HEK293 (cell line): ENCODE results near the gene TTC9C.

ENCODE experiments used
- CTCF ChIA-PET: fragments of 350-600 bp; formaldehyde crosslinking; extraction: SDS; loops from one replicate; lab custom pipeline; 2021; ENCODE audit warnings: antibody characterized with exemption; lab: Yijun Ruan, JAX
- POLR2A ChIA-PET: fragments of 300-600 bp; formaldehyde crosslinking; extraction: SDS; loops from one replicate; lab custom pipeline; 2020; ENCODE audit warnings: antibody characterized with exemption, inconsistent platforms; lab: Yijun Ruan, JAX
- H3K27ac ChIP-seq: fragments of 200-500 bp; sonication (Bioruptor generic); 2 replicates; pipeline ENCODE4 v1.5.1; 2014; ENCODE audit warnings: low read depth, low read length, control low read depth, inconsistent platforms; ENCODE audit errors: extremely low read depth
- H3K36me3 ChIP-seq, 2 experiments: fragments of 200-500 bp in 1 of 2; sonication (Bioruptor generic) in 1 of 2; 1 replicate in 1 of 2; 2 replicates in 1 of 2; pipeline ENCODE4 v1.5.1; 2014 to 2017; ENCODE audit warnings: inconsistent platforms in 2 of 2, low read length in 2 of 2; ENCODE audit not compliant: control insufficient read depth in 2 of 2, insufficient read depth in 1 of 2
- H3K4me1 ChIP-seq: fragments of 200-500 bp; sonication (Bioruptor generic); 2 replicates; pipeline ENCODE4 v1.5.1; 2014; ENCODE audit warnings: mild to moderate bottlenecking, low read length, inconsistent platforms; ENCODE audit not compliant: control insufficient read depth, insufficient read depth
- H3K4me3 ChIP-seq: 2 replicates; pipeline ENCODE4 v1.5.1; 2011; ENCODE audit warnings: low read depth, mild to moderate bottlenecking, control low read depth, low read length, moderate library complexity
- H3K9me3 ChIP-seq: fragments of 200-500 bp; sonication (Bioruptor generic); 2 replicates; pipeline ENCODE4 v1.5.1; 2014; ENCODE audit warnings: low read depth, low read length, inconsistent platforms; ENCODE audit not compliant: control insufficient read depth, insufficient read depth
- FEZF1 ChIP-seq: fragments of 450-650 bp; formaldehyde crosslinking; IDR thresholded peaks from 2 replicates; pipeline ENCODE4 v1.5.1; 2016; ENCODE audit warnings: missing biosample characterization, missing genetic modification characterization
- GFI1B ChIP-seq: fragments of 450-650 bp; formaldehyde crosslinking; IDR thresholded peaks from 2 replicates; pipeline ENCODE4 v1.5.1; 2016; ENCODE audit warnings: missing biosample characterization, missing genetic modification characterization
- GLIS1 ChIP-seq: fragments of 450-650 bp; formaldehyde crosslinking; IDR thresholded peaks from 2 replicates; pipeline ENCODE4 v1.5.1; 2016; ENCODE audit warnings: missing biosample characterization, missing genetic modification characterization
- HOXD13 ChIP-seq: sonication (generic); formaldehyde crosslinking; IDR thresholded peaks from 2 replicates; pipeline ENCODE4 v1.8.0; 2022; ENCODE audit warnings: missing genetic modification reagents, borderline replicate concordance
- INSM2 ChIP-seq: fragments of 450-650 bp; formaldehyde crosslinking; IDR thresholded peaks from 2 replicates; pipeline ENCODE4 v1.5.1; 2016; ENCODE audit warnings: missing biosample characterization, missing genetic modification characterization
- KLF9 ChIP-seq: fragments of 450-650 bp; formaldehyde crosslinking; IDR thresholded peaks from 2 replicates; pipeline ENCODE4 v1.5.1; 2016; ENCODE audit warnings: missing biosample characterization, missing genetic modification characterization, low read depth
- OSR2 ChIP-seq: fragments of 450-650 bp; formaldehyde crosslinking; IDR thresholded peaks from 2 replicates; pipeline ENCODE4 v1.5.1; 2016; ENCODE audit warnings: missing biosample characterization, missing genetic modification characterization
- PBX3 ChIP-seq: sonication (generic); formaldehyde crosslinking; IDR thresholded peaks from 2 replicates; pipeline ENCODE4 v1.8.1; 2022; ENCODE audit warnings: mild to moderate bottlenecking, moderate library complexity, missing genetic modification reagents
- PRDM1 ChIP-seq: fragments of 450-650 bp; formaldehyde crosslinking; IDR thresholded peaks from 2 replicates; pipeline ENCODE4; 2016; ENCODE audit warnings: missing biosample characterization, missing genetic modification characterization
- SCRT2 ChIP-seq: fragments of 450-650 bp; formaldehyde crosslinking; IDR thresholded peaks from 2 replicates; pipeline ENCODE4 v1.5.1; 2016; ENCODE audit warnings: missing biosample characterization, missing genetic modification characterization
- SP2 ChIP-seq: fragments of 450-650 bp; formaldehyde crosslinking; IDR thresholded peaks from 2 replicates; pipeline ENCODE4 v1.5.1; 2016; ENCODE audit warnings: missing biosample characterization, missing genetic modification characterization
- SP3 ChIP-seq: fragments of 450-650 bp; formaldehyde crosslinking; IDR thresholded peaks from 2 replicates; pipeline ENCODE4 v1.5.1; 2016; ENCODE audit warnings: missing biosample characterization, missing genetic modification characterization
- SP7 ChIP-seq: fragments of 450-650 bp; formaldehyde crosslinking; IDR thresholded peaks from 2 replicates; pipeline ENCODE4 v1.5.1; 2016; ENCODE audit warnings: missing biosample characterization, missing genetic modification characterization
- ZBTB11 ChIP-seq: fragments of 450-650 bp; formaldehyde crosslinking; conservative IDR thresholded peaks from 2 replicates; pipeline ENCODE4 v1.5.1; 2016; ENCODE audit warnings: low read depth, missing biosample characterization, missing genetic modification characterization
- ZBTB17 ChIP-seq: fragments of 450-650 bp; formaldehyde crosslinking; IDR thresholded peaks from 2 replicates; pipeline ENCODE4 v1.5.1; 2016; ENCODE audit warnings: missing biosample characterization, missing genetic modification characterization
- ZIC2 ChIP-seq: fragments of 450-650 bp; formaldehyde crosslinking; IDR thresholded peaks from 2 replicates; pipeline ENCODE4 v1.5.1; 2016; ENCODE audit warnings: missing biosample characterization, missing genetic modification characterization
- ZNF174 ChIP-seq: fragments of 450-650 bp; formaldehyde crosslinking; IDR thresholded peaks from 2 replicates; pipeline ENCODE4 v1.5.0; 2017; ENCODE audit warnings: missing biosample characterization, mild to moderate bottlenecking, missing genetic modification characterization
- ZNF2 ChIP-seq: fragments of 450-650 bp; formaldehyde crosslinking; IDR thresholded peaks from 2 replicates; pipeline ENCODE4 v1.5.1; 2016; ENCODE audit warnings: missing biosample characterization, missing genetic modification characterization
- ZNF223 ChIP-seq: fragments of 450-650 bp; formaldehyde crosslinking; IDR thresholded peaks from 2 replicates; pipeline ENCODE4 v1.5.1; 2016; ENCODE audit warnings: missing biosample characterization, missing genetic modification characterization
- ZNF239 ChIP-seq: fragments of 450-650 bp; formaldehyde crosslinking; IDR thresholded peaks from 2 replicates; pipeline ENCODE4 v1.5.1; 2016; ENCODE audit warnings: missing biosample characterization, missing genetic modification characterization
- ZNF266 ChIP-seq: fragments of 450-650 bp; formaldehyde crosslinking; IDR thresholded peaks from 2 replicates; pipeline ENCODE4 v1.5.1; 2016; ENCODE audit warnings: missing biosample characterization, missing genetic modification characterization, low read depth
- ZNF311 ChIP-seq: fragments of 450-650 bp; formaldehyde crosslinking; IDR thresholded peaks from 2 replicates; pipeline ENCODE4 v1.5.1; 2017; ENCODE audit warnings: missing biosample characterization, missing genetic modification characterization, borderline replicate concordance
- ZNF394 ChIP-seq: fragments of 450-650 bp; formaldehyde crosslinking; IDR thresholded peaks from 2 replicates; pipeline ENCODE4 v1.5.1; 2016; ENCODE audit warnings: missing biosample characterization, missing genetic modification characterization, mild to moderate bottlenecking, moderate library complexity, borderline replicate concordance
- TF ChIP-seq, protein P1 (sequence below): fragments of 450-650 bp; formaldehyde crosslinking; IDR thresholded peaks from 2 replicates; pipeline ENCODE4 v1.5.1; 2016; ENCODE audit warnings: missing biosample characterization, missing genetic modification characterization

The TTC9C gene

GRCh38 chr11:62705413-62705812 is 22.9 kb upstream of the TTC9C start:
- Histone ChIP-seq H3K9me3 (no peaks in the 10 kb centered on the region), H3K4me1 (peaks cover 3% of the 10 kb centered on the region; the same call in 1 of the 2 replicates), H3K36me3 (peaks cover 15 to 89% of the 10 kb centered on the region in 2 experiments), H3K4me3 (peak overlapping the region; percentile 62), H3K27ac (peak overlapping the region; percentile 51; the same call in 1 of the 2 replicates)
- TF ChIP-seq SP7 = no peak
- no peak for TF ChIP-seq INSM2
- no peak for TF ChIP-seq ZNF239 (tag by site-specific recombination)
- no peak for TF ChIP-seq ZNF174 (tag by site-specific recombination)
- ChIA-PET POLR2A (interaction anchor here (0.8 to 3.7 kb wide), 15 partner anchors 10 to 150 kb away, joined by 3 to 34 read pairs (median 13); partner anchors contain the start of genes C11orf98, CSKMT, HNRNPUL2 and LBHD1), CTCF (interaction anchor here (0.7 to 2.1 kb wide), 6 partner anchors 8 to 98 kb away, joined by 3 to 7 read pairs (median 3); no protein-coding TSS in a partner anchor)

GRCh38 chr11:62705880-62706849 is 22.1 kb upstream of the TTC9C start:
- Histone ChIP-seq H3K27ac (peak overlapping the region; percentile 62), H3K9me3 (no peaks in the 10 kb centered on the region), H3K4me1 (peaks cover 3% of the 10 kb centered on the region; the same call in 1 of the 2 replicates), H3K36me3 (peaks cover 13 to 90% of the 10 kb centered on the region in 2 experiments), H3K4me3 (peak overlapping the region; percentile 62)
- ChIA-PET CTCF (interaction anchor here (0.7 to 2.1 kb wide), 7 partner anchors 9 to 281 kb away, joined by 3 to 7 read pairs (median 3); no protein-coding TSS in a partner anchor), POLR2A (interaction anchor here (0.8 to 3.7 kb wide), 20 partner anchors 9 to 149 kb away, joined by 3 to 34 read pairs (median 7); partner anchors contain the start of genes C11orf98, CSKMT, EEF1G and HNRNPUL2)
- TF ChIP-seq SP2 (tag by site-specific recombination) (peak; percentile 91), SP3 (peak; percentile 86), OSR2 (tag by site-specific recombination) (peak; percentile 19; the same call in 1 of the 2 replicates), PRDM1 (tag by site-specific recombination) (no peak; the same call in 1 of the 2 replicates), ZNF223 (no peak), ZNF2 (tag by site-specific recombination) (peak; percentile 59), ZIC2 (tag by site-specific recombination) (peak; percentile 64), HOXD13 (CRISPR knock-in tag) (0 out of 2 replicates have a peak, but pooled peaks have one; percentile 9), FEZF1 (tag by site-specific recombination) (peak; percentile 70), PBX3 (CRISPR knock-in tag) (peak; percentile 58; the same call in 1 of the 2 replicates), KLF9 (tag by site-specific recombination) (peak; percentile 34; the same call in 1 of the 2 replicates), ZBTB11 (tag by site-specific recombination) (peak; percentile 51), GLIS1 (tag by site-specific recombination) (peak; percentile 55), GFI1B (0 out of 2 replicates have a peak, but pooled peaks have one; percentile 20), ZNF394 (no peak; the same call in 1 of the 2 replicates), SCRT2 (peak; percentile 70), ZBTB17 (peak; percentile 66), ZNF311 (tag by site-specific recombination) (no peak), ZNF266 (tag by site-specific recombination) (no peak)
- TF ChIP-seq, protein P1, sequence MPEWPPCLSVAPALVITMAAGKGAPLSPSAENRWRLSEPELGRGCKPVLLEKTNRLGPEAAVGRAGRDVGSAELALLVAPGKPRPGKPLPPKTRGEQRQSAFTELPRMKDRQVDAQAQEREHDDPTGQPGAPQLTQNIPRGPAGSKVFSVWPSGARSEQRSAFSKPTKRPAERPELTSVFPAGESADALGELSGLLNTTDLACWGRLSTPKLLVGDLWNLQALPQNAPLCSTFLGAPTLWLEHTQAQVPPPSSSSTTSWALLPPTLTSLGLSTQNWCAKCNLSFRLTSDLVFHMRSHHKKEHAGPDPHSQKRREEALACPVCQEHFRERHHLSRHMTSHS (tag by site-specific recombination) = no peak
